B cell (primary cell): ENCODE data around the gene SUCLG1.

ENCODE experiments used
- EZH2 ChIP-seq: IDR thresholded peaks from 2 replicates; pipeline ENCODE4 v1.6.1; 2012; ENCODE audit warnings: borderline replicate concordance, low read depth, mild to moderate bottlenecking, moderate library complexity, low read length; ENCODE audit not compliant: insufficient read depth, poor library complexity, severe bottlenecking
- TF ChIP-seq, protein P1 (sequence below): fragments of 200-600 bp; IDR thresholded peaks from one replicate; pipeline ENCODE4 v1.8.0; 2022; ENCODE audit warnings: antibody characterized with exemption, mild to moderate bottlenecking

DNA sequence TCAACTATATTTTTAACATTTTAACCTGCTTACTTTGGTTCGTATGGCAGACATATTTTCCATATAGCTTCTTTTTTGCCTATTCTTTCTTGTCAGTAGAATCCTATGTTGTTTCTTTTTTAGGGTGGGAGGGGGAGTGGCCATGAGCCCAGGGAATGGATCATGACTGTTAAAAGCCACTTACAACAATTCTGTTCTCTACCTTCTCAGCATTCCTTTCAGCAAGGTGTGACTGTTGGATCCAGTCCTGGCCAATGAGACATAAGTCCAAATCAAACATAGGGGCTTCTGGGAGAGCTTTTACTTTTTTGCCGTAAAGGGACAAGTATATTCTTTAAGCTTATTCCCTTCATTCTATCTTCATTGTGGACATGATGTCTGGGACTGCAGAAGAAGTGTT lies 32.2 kb upstream of the SUCLG1 start:
- TF ChIP-seq, protein P1, sequence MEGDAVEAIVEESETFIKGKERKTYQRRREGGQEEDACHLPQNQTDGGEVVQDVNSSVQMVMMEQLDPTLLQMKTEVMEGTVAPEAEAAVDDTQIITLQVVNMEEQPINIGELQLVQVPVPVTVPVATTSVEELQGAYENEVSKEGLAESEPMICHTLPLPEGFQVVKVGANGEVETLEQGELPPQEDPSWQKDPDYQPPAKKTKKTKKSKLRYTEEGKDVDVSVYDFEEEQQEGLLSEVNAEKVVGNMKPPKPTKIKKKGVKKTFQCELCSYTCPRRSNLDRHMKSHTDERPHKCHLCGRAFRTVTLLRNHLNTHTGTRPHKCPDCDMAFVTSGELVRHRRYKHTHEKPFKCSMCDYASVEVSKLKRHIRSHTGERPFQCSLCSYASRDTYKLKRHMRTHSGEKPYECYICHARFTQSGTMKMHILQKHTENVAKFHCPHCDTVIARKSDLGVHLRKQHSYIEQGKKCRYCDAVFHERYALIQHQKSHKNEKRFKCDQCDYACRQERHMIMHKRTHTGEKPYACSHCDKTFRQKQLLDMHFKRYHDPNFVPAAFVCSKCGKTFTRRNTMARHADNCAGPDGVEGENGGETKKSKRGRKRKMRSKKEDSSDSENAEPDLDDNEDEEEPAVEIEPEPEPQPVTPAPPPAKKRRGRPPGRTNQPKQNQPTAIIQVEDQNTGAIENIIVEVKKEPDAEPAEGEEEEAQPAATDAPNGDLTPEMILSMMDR = no peak
- no peak for TF ChIP-seq EZH2
